D721Med (cell line): ENCODE results near the gene PDE6B.

Experiments
- DNase-seq: peaks from one replicate; pipeline ENCODE4 v3.0.0; 2011; ENCODE audit warnings: low spot score; ENCODE audit not compliant: insufficient read length
- FAIRE-seq: peaks from 2 replicates; lab custom pipeline; 2011; peaks lifted over from hg19 to GRCh38; lab: Jason Lieb, UNC
- TF ChIP-seq, protein P1 (sequence below): IDR thresholded peaks from 2 replicates; pipeline ENCODE4 v1.5.1; 2012; ENCODE audit warnings: mild to moderate bottlenecking, control low read depth; ENCODE audit not compliant: insufficient read depth; ENCODE audit errors: missing control alignments

Gene PDE6B

GRCh38 chr4:653080-653821, 27.9 kb downstream of the PDE6B start:
- DNase-seq (no peak), FAIRE-seq (no peak)
- TF ChIP-seq, protein P1, sequence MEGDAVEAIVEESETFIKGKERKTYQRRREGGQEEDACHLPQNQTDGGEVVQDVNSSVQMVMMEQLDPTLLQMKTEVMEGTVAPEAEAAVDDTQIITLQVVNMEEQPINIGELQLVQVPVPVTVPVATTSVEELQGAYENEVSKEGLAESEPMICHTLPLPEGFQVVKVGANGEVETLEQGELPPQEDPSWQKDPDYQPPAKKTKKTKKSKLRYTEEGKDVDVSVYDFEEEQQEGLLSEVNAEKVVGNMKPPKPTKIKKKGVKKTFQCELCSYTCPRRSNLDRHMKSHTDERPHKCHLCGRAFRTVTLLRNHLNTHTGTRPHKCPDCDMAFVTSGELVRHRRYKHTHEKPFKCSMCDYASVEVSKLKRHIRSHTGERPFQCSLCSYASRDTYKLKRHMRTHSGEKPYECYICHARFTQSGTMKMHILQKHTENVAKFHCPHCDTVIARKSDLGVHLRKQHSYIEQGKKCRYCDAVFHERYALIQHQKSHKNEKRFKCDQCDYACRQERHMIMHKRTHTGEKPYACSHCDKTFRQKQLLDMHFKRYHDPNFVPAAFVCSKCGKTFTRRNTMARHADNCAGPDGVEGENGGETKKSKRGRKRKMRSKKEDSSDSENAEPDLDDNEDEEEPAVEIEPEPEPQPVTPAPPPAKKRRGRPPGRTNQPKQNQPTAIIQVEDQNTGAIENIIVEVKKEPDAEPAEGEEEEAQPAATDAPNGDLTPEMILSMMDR: no peak

GRCh38 chr4:653831-654502, 28.6 kb downstream of the PDE6B start:
- TF ChIP-seq, protein P1: no peak
- FAIRE-seq (no peak), DNase-seq (no peak)

DNA sequence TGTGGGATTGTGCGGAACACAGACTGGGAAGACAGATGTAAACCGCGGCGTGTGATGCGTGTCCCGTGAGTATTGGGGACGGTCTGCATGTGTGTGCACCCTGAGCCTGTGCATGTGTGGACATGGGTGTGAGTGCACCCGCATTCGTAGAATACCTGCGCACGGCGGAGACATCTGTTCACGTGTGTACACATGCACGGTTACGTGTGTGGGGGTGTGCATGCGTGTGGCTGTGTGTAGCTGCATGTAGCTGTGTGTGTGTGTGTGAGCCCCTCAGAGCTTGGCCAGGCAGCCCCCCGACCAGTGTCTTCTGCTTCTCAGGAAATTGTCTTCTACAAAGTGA, 29.1 kb downstream of the PDE6B start:
- DNase-seq (no peak), FAIRE-seq (no peak)
- TF ChIP-seq, protein P1: no peak

GRCh38 chr4:654871-655463, 29.6 kb downstream of the PDE6B start:
- FAIRE-seq (no peak), DNase-seq (no peak)
- TF ChIP-seq, protein P1: no peak

DNA sequence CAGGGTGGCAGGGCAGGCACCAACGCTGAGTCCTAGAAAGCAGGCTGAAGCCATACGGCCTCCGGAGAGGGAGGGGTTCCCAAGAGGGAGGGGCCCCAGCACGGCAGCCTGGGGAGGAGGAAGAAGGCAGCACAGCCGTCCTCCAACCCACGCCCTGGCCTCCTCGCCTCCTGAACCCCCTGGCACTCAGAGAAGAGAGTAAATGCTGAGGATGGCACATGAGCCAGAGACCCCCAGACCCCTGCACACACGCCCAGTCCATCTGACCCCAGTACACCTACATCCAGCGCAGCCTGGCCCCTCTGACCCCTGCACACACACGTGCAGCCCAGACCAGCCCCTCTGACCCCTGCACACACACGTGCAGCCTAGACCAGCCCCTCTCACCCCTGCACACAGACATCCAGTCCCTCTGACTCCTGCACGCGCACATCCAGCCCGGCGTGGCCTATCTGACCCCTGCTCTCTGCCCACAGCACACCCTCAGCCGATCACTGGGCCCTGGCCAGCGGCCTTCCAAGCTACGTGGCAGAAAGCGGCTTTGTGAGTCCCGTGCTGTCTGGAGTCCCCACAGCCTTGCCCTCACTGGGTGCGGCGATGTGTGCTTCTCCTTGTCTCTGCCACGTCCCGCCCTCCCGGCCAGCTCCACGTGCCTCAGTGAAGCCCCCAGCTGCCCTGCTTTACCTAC, 30.2 kb downstream of the PDE6B start:
- TF ChIP-seq, protein P1: no peak
- no peak for FAIRE-seq
- DNase-seq: no peak

DNA sequence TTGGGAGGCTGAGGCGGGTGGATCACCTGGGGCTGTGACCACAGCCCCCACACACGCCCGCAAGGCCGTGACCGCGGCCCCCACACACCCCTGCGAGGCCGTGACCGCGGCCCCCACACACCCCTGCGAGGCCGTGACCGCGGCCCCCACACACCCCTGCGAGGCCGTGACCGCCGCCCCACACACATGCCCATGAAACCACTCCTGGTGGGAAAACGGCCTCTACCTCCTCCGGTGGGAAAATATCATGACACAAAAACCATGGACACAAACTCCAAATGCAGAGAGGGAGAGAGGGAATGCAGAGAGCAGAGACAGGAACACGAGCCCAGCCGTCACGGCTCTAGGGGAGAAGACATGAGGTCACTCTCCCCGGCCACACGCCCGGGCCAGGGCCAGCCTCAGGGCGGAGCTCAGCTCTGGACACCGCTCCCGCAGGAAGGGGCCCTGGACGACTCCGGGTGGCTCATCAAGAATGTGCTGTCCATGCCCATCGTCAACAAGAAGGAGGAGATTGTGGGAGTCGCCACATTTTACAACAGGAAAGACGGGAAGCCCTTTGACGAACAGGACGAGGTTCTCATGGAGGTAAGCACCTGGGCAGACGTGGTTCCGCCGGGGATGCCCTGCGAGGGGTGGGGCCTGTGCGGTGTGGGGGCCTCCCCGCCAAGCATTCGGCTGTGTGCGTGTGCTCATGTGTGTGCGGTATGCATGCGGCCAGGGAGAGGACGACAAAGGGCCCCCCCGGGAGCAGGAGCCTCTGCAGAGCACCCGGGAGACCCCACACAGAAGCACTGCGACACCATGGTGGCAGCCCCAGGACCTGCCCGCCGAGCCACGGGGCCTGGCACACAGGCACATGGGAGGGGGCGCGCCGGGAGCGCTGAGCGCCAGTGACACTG, 31.3 kb downstream of the PDE6B start:
- no peak for DNase-seq
- TF ChIP-seq, protein P1: no peak
- FAIRE-seq: no peak
